ENCODE results near the gene IZUMO1. TPM values are rescaled to one million over a fixed set of nuclear protein-coding genes. Genes with fewer than 3 reads are reported as not detected.

Gene IZUMO1
- total and polyA plus RNA-seq, 2 of the 8 experiments (the other 6 are each of a cell fraction or from before 2014, with no cell fraction given): 0.33 to 1.8 TPM

GRCh38 chr19:48795055-48795684 is 48.5 kb upstream of the IZUMO1 start (continued):
- TF ChIP-seq, protein P1, sequence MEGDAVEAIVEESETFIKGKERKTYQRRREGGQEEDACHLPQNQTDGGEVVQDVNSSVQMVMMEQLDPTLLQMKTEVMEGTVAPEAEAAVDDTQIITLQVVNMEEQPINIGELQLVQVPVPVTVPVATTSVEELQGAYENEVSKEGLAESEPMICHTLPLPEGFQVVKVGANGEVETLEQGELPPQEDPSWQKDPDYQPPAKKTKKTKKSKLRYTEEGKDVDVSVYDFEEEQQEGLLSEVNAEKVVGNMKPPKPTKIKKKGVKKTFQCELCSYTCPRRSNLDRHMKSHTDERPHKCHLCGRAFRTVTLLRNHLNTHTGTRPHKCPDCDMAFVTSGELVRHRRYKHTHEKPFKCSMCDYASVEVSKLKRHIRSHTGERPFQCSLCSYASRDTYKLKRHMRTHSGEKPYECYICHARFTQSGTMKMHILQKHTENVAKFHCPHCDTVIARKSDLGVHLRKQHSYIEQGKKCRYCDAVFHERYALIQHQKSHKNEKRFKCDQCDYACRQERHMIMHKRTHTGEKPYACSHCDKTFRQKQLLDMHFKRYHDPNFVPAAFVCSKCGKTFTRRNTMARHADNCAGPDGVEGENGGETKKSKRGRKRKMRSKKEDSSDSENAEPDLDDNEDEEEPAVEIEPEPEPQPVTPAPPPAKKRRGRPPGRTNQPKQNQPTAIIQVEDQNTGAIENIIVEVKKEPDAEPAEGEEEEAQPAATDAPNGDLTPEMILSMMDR (IDR thresholded peaks at IDR 0.05; ENCODE audit: control extremely low read depth in 1 of 3, insufficient read depth in 1 of 3, low read depth in 1 of 3, low read length in 3 of 3): peak; percentile 84 to 90 (median 87)
- TF ChIP-seq, protein P2, sequence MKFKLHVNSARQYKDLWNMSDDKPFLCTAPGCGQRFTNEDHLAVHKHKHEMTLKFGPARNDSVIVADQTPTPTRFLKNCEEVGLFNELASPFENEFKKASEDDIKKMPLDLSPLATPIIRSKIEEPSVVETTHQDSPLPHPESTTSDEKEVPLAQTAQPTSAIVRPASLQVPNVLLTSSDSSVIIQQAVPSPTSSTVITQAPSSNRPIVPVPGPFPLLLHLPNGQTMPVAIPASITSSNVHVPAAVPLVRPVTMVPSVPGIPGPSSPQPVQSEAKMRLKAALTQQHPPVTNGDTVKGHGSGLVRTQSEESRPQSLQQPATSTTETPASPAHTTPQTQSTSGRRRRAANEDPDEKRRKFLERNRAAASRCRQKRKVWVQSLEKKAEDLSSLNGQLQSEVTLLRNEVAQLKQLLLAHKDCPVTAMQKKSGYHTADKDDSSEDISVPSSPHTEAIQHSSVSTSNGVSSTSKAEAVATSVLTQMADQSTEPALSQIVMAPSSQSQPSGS (IDR thresholded peaks at IDR 0.05; ENCODE audit: low read length): 0 out of 2 replicates have a peak, but pooled peaks have one; percentile 66
- TF ChIP-seq SIN3A (conservative IDR thresholded peaks at IDR 0.05 in 1 of 2, IDR thresholded peaks at IDR 0.05 in 1 of 2; ENCODE audit: low read depth in 1 of 2, low read length in 2 of 2) (peak in 1 of 2 experiments; percentile 87; a peak in 1 of 4 replicates), BACH1 (IDR thresholded peaks at IDR 0.05; ENCODE audit: low read length) (peak; percentile 81), SRF (IDR thresholded peaks at IDR 0.05; ENCODE audit: low read depth, low read length) (0 out of 2 replicates have a peak, but pooled peaks have one; percentile 14), SP4 (IDR thresholded peaks at IDR 0.05; ENCODE audit: low read length) (no peak; the same call in 1 of the 2 replicates), POU5F1 (IDR thresholded peaks at IDR 0.05; ENCODE audit: low read depth, low read length) (no peak), SP2 (IDR thresholded peaks at IDR 0.05; ENCODE audit: low read length) (no peak), KDM4A (IDR thresholded peaks at IDR 0.05; ENCODE audit: low read depth, low read length, severe bottlenecking) (peak; percentile 82), GTF2F1 (IDR thresholded peaks at IDR 0.05; ENCODE audit: borderline replicate concordance, low read depth, low read length) (no peak), JUND (IDR thresholded peaks at IDR 0.05; ENCODE audit: low read length) (peak; percentile 79), HDAC2 (IDR thresholded peaks at IDR 0.05; ENCODE audit: borderline replicate concordance in 1 of 2, low read depth in 2 of 2, low read length in 2 of 2) (0 out of 4 replicates have a peak, but pooled peaks of 1 of the 2 experiments have one; percentile 59), CREB1 (IDR thresholded peaks at IDR 0.05) (peak; percentile 76), TAF7 (optimal IDR thresholded peaks at IDR 0.05; ENCODE audit: borderline replicate concordance, low read depth, low read length) (peak; percentile 29), GABPA (IDR thresholded peaks at IDR 0.05; ENCODE audit: borderline replicate concordance, insufficient read depth, low read length) (no peak), HDAC6 (IDR thresholded peaks at IDR 0.05; ENCODE audit: low read depth, low read length) (no peak), PHF8 (conservative IDR thresholded peaks at IDR 0.05; ENCODE audit: low read depth, low read length) (0 out of 2 replicates have a peak, but pooled peaks have one; percentile 42), ATF3 (IDR thresholded peaks at IDR 0.05; ENCODE audit: insufficient read depth, low read depth, low read length) (peak; percentile 36; the same call in 1 of the 2 replicates), FOSL1 (IDR thresholded peaks at IDR 0.05; ENCODE audit: insufficient read depth, low read depth, low read length) (no peak)
